ENCODE data around the gene APPL1. TPM values are rescaled to one million over a fixed set of nuclear protein-coding genes. Genes with fewer than 3 reads are reported as not detected.
A peak's percentile ranks its signal among the peaks of the same experiment; 100 is the strongest.
"Not testable (repeated sequence)": the region's sequence is repeated elsewhere in the genome, so short reads cannot be mapped to it uniquely, and the experiment has no call there.

APPL1 gene
- total RNA-seq, 2 experiments from 2014 or later = 21.3 to 22.9 TPM

DNA sequence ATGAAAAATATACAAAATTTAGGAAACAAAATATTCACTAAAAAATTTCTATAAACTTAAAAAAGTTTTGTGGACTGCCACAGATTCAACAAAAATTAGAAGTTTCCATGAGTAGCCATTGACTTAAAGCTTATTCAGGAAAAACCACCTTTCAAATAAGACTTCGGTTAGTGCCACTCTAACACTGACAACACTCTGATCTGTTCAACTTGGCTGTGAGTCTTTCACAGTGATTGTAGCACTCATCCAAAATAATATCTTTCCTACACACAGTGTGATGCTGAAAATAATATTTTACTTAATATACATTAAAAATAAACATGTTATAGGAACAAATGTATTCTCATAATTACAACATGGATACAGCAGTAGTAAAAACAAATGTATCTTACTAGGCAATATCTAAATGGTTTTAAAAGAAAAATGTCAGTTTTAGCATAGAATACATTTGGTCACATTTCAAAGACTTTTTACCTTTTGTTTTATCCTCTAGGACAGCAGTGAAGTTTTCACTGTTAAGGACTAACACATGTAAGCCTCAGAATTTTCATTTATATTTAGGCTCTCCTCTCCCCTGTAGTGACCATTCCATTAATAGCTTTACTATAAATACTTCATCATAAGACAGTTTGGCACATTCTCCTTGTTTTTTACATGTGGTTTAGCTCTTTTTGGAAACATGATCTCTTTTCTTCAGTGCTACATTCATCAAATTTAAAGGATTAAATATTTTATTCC lies 64.8 kb downstream of the APPL1 start, which contains the start of gene ASB14:
TSS of gene ASB14 (minus strand) at position 527 of the 738 bp plus-strand sequence. CDS start 652 bp downstream, outside the sequence.
- ChIA-PET CTCF (no interaction called here), POLR2A (no interaction called here)
- no peak within 1 kb of the TSS for H3K4me3 Mint-ChIP-seq
- no peak for ATAC-seq (ENCODE audit: poor library complexity)
- intact Hi-C loops (cut with DNase I, micrococcal nuclease) = no loop called here
- H3K9me3 Mint-ChIP-seq = no peaks in the 10 kb centered on the region
- no peak for DNase-seq
- no peak within 1 kb of the TSS for H3K27ac Mint-ChIP-seq
- Histone ChIP-seq H3K9me3 (ENCODE audit: control insufficient read depth in 1 of 2, insufficient read depth in 1 of 2, low read length in 2 of 2) (peaks cover 0 to under 1% of the 10 kb centered on the region in 2 experiments), H3K27ac (ENCODE audit: low read depth in 1 of 2, low read length in 2 of 2) (no peak within 1 kb of the TSS), H3K4me3 (ENCODE audit: low read length) (no peak within 1 kb of the TSS), H3K27me3 (ENCODE audit: control insufficient read depth in 1 of 2, insufficient read depth in 2 of 2, low read length in 2 of 2) (peaks cover 0 to 8% of the 10 kb centered on the region in 2 experiments), H3K36me3 (ENCODE audit: insufficient read depth, low read length) (no peaks in the 10 kb centered on the region), H3K4me1 (ENCODE audit: insufficient read depth, low read length) (no peaks in the 10 kb centered on the region)
- H3K4me1 Mint-ChIP-seq (ENCODE audit: low read depth) = no peaks in the 10 kb centered on the region
- peaks cover 29% of the 10 kb centered on the region for H3K27me3 Mint-ChIP-seq
- no peaks in the 10 kb centered on the region for H3K36me3 Mint-ChIP-seq (ENCODE audit: low read depth)
- TF ChIP-seq, protein P1, sequence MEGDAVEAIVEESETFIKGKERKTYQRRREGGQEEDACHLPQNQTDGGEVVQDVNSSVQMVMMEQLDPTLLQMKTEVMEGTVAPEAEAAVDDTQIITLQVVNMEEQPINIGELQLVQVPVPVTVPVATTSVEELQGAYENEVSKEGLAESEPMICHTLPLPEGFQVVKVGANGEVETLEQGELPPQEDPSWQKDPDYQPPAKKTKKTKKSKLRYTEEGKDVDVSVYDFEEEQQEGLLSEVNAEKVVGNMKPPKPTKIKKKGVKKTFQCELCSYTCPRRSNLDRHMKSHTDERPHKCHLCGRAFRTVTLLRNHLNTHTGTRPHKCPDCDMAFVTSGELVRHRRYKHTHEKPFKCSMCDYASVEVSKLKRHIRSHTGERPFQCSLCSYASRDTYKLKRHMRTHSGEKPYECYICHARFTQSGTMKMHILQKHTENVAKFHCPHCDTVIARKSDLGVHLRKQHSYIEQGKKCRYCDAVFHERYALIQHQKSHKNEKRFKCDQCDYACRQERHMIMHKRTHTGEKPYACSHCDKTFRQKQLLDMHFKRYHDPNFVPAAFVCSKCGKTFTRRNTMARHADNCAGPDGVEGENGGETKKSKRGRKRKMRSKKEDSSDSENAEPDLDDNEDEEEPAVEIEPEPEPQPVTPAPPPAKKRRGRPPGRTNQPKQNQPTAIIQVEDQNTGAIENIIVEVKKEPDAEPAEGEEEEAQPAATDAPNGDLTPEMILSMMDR (IDR thresholded peaks at IDR 0.05) = no peak

DNA sequence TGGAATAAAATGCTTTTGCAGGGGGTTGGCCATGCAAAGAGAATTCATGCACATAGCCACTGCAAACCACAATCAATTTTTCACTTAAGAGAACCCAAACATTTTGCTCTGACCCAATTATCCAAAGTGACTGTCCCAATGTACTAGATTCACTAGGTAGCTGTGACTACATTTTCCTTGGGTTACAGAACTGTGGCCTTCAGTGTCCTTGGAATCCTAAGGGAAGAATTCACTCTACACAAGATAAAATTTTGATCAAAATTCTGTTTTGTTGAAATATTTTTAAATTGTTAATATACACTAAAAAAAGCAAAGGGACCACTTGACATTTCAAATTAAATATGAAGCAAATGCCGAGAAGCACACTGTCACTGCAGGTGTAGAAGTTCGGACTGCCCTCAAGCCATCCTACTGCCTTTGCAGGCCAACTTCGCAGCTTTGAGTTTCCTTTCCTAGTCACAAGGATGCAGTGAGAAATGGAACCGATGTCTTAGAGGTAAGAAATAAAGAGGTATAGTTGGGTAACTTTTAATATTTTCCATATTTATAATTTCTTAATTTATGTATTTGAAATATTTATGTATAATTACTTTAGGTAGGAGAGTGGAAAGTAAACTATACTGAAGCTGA lies 65.5 kb downstream of the APPL1 start:
- POLR2A ChIA-PET = no interaction called here
- Mint-ChIP-seq H3K27ac (no peak overlapping the region), H3K36me3 (ENCODE audit: low read depth) (no peaks in the 10 kb centered on the region), H3K9me3 (no peaks in the 10 kb centered on the region), H3K4me1 (ENCODE audit: low read depth) (no peaks in the 10 kb centered on the region), H3K4me3 (no peak overlapping the region), H3K27me3 (peaks cover 29% of the 10 kb centered on the region)
- Histone ChIP-seq H3K4me3 (ENCODE audit: low read length) (no peak overlapping the region), H3K4me1 (ENCODE audit: insufficient read depth, low read length) (no peaks in the 10 kb centered on the region), H3K27ac (ENCODE audit: low read depth in 1 of 2, low read length in 2 of 2) (no peak overlapping the region), H3K27me3 (ENCODE audit: control insufficient read depth in 1 of 2, insufficient read depth in 2 of 2, low read length in 2 of 2) (peaks cover 0 to 8% of the 10 kb centered on the region in 2 experiments), H3K36me3 (ENCODE audit: insufficient read depth, low read length) (no peaks in the 10 kb centered on the region), H3K9me3 (ENCODE audit: control insufficient read depth in 1 of 2, insufficient read depth in 1 of 2, low read length in 2 of 2) (no peaks in the 10 kb centered on the region)
- TF ChIP-seq, protein P1 (IDR thresholded peaks at IDR 0.05) = no peak
- CTCF ChIA-PET = no interaction called here
- intact Hi-C loops (cut with DNase I, micrococcal nuclease) = no loop called here
- DNase-seq (no peak), ATAC-seq (ENCODE audit: poor library complexity) (no peak)

DNA sequence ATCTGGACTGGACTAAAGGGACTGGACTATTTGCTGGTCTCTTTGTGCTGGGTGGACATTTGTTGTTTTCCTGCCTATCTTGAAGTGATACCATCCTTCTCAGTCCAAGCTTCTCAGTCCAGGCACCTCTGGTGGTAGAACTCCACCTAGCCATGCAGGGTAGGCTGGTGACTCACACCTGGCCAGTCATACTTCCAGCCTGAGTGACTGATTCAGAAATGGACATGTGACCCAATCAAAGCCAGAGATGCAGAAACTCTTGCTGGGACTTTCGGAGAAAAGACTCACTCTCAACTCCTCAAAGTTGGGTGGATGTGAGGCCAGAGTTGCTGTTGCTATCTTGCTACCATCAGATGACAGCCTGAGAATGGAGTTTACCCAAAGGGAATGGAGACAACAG lies 70.5 kb downstream of the APPL1 start:
- H3K4me3 Mint-ChIP-seq = no peak overlapping the region
- Histone ChIP-seq H3K4me1 (ENCODE audit: insufficient read depth, low read length) (no peaks in the 10 kb centered on the region), H3K36me3 (ENCODE audit: insufficient read depth, low read length) (no peaks in the 10 kb centered on the region), H3K27me3 (ENCODE audit: control insufficient read depth in 1 of 2, insufficient read depth in 2 of 2, low read length in 2 of 2) (peaks cover 4 to 5% of the 10 kb centered on the region in 2 experiments), H3K4me3 (ENCODE audit: low read length) (no peak overlapping the region), H3K9me3 (ENCODE audit: control insufficient read depth in 1 of 2, insufficient read depth in 1 of 2, low read length in 2 of 2) (no peaks in the 10 kb centered on the region), H3K27ac (ENCODE audit: low read depth in 1 of 2, low read length in 2 of 2) (no peak overlapping the region)
- CTCF ChIA-PET = no interaction called here
- DNase-seq (peak in 2 of 14 experiments; percentile 2 to 17), ATAC-seq (ENCODE audit: poor library complexity) (no peak)
- intact Hi-C loops (cut with DNase I, micrococcal nuclease) = no loop called here
- TF ChIP-seq, protein P1 (IDR thresholded peaks at IDR 0.05) = no peak
- peaks cover 32% of the 10 kb centered on the region for H3K27me3 Mint-ChIP-seq
- no peaks in the 10 kb centered on the region for H3K4me1 Mint-ChIP-seq (ENCODE audit: low read depth)
- no peaks in the 10 kb centered on the region for H3K9me3 Mint-ChIP-seq
- H3K27ac Mint-ChIP-seq = no peak overlapping the region
- POLR2A ChIA-PET = no interaction called here
- H3K36me3 Mint-ChIP-seq (ENCODE audit: low read depth) = no peaks in the 10 kb centered on the region

DNA sequence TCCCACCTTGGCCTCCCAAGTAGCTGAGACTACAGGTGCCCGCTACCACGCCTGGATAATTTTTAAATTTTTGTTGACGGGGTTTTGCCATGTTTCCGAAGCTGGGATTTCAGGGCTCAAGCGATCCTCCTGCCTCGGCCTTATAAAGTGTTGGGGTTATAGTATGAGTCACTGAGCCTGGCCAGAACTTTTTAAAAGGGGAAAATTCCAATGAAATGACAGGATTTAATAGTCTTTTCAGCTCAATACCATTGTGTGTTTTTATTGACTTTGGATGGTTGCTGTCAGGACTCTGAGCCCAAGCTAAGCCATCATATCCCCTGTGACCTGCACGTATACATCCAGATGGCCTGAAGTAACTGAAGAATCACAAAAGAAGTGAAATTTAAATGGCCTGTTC lies 76.0 kb downstream of the APPL1 start:
- not testable (repeated sequence) for H3K27ac Mint-ChIP-seq; H3K9me3 ChIP-seq (ENCODE audit: control insufficient read depth in 1 of 2, insufficient read depth in 1 of 2, low read length in 2 of 2)

More for the DNA sequence above, 76.0 kb downstream of the APPL1 start:
- H3K27ac ChIP-seq (ENCODE audit: low read depth in 1 of 2, low read length in 2 of 2); intact Hi-C loops (cut with DNase I, micrococcal nuclease); H3K4me1 Mint-ChIP-seq (ENCODE audit: low read depth); DNase-seq; H3K36me3 ChIP-seq (ENCODE audit: insufficient read depth, low read length); H3K36me3 Mint-ChIP-seq (ENCODE audit: low read depth); H3K27me3 ChIP-seq (ENCODE audit: control insufficient read depth in 1 of 2, insufficient read depth in 2 of 2, low read length in 2 of 2); POLR2A ChIA-PET; H3K4me3 Mint-ChIP-seq; CTCF ChIA-PET; ATAC-seq (ENCODE audit: poor library complexity); H3K9me3 Mint-ChIP-seq; H3K4me1 ChIP-seq (ENCODE audit: insufficient read depth, low read length); H3K4me3 ChIP-seq (ENCODE audit: low read length): not testable (repeated sequence)
- H3K27me3 Mint-ChIP-seq = peaks cover 17% of the 10 kb centered on the region

Data from CD4-positive, alpha-beta T cell (primary cell).